ENCODE data around the gene SMURF2.

GRCh38 chr17:64611369-64611768, 50.7 kb downstream of the SMURF2 start:
- no peak for TF ChIP-seq POLR2A (IDR thresholded peaks at IDR 0.05)
- no peak for TF ChIP-seq CTCF (IDR thresholded peaks at IDR 0.05)
